Measurements from ENCODE around the gene OSBPL7.
A peak's percentile ranks its signal among the peaks of the same experiment; 100 is the strongest.

OSBPL7 gene

GRCh38 chr17:47853616-47854015, 32.0 kb upstream of the OSBPL7 start:
- no peaks in the 10 kb centered on the region for H3K9me3 ChIP-seq (ENCODE audit: control insufficient read depth, insufficient read depth, low read length)
- no peak overlapping the region for H3K9ac ChIP-seq (ENCODE audit: low read depth, low read length)
- no peaks in the 10 kb centered on the region for H3K36me3 ChIP-seq (ENCODE audit: insufficient read depth, low read length)
- peaks cover 42% of the 10 kb centered on the region for H3K4me1 ChIP-seq (ENCODE audit: insufficient read depth, low read length)

GRCh38 chr17:47852113-47852949, 30.7 kb upstream of the OSBPL7 start:
- H3K36me3 ChIP-seq (ENCODE audit: insufficient read depth, low read length) = no peaks in the 10 kb centered on the region
- H3K4me1 ChIP-seq (ENCODE audit: insufficient read depth, low read length) = peaks cover 39% of the 10 kb centered on the region
- peak overlapping the region; percentile 44; the same call in 1 of the 2 replicates for H3K9ac ChIP-seq (ENCODE audit: low read depth, low read length)
- no peaks in the 10 kb centered on the region for H3K9me3 ChIP-seq (ENCODE audit: control insufficient read depth, insufficient read depth, low read length)

GRCh38 chr17:47851764-47852112, 30.1 kb upstream of the OSBPL7 start:
- no peaks in the 10 kb centered on the region for H3K36me3 ChIP-seq (ENCODE audit: insufficient read depth, low read length)
- no peaks in the 10 kb centered on the region for H3K9me3 ChIP-seq (ENCODE audit: control insufficient read depth, insufficient read depth, low read length)
- H3K9ac ChIP-seq (ENCODE audit: low read depth, low read length) = peak overlapping the region; percentile 44; the same call in 1 of the 2 replicates

GRCh38 chr17:47850692-47851573, 29.3 kb upstream of the OSBPL7 start, which contains the start of gene SP6:
Gene SP6, minus strand, starts transcription at chr17:47851163. Its CDS starts 2,734 bp downstream, at chr17:47848429.
- no peaks in the 10 kb centered on the region for H3K9me3 ChIP-seq (ENCODE audit: control insufficient read depth, insufficient read depth, low read length)
- H3K36me3 ChIP-seq (ENCODE audit: insufficient read depth, low read length) = no peaks in the 10 kb centered on the region
- H3K4me1 ChIP-seq (ENCODE audit: insufficient read depth, low read length) = peaks cover 36% of the 10 kb centered on the region
- H3K9ac ChIP-seq (ENCODE audit: low read depth, low read length) = peak within 1 kb of the TSS; percentile 66

More at GRCh38 chr17:47851764-47852112, 30.1 kb upstream of the OSBPL7 start:
- H3K4me1 ChIP-seq (ENCODE audit: insufficient read depth, low read length) = peaks cover 38% of the 10 kb centered on the region

GRCh38 chr17:47850373-47850691, 28.7 kb upstream of the OSBPL7 start:
- H3K36me3 ChIP-seq (ENCODE audit: insufficient read depth, low read length) = no peaks in the 10 kb centered on the region
- H3K9ac ChIP-seq (ENCODE audit: low read depth, low read length) = peak overlapping the region; percentile 66
- peaks cover 37% of the 10 kb centered on the region for H3K4me1 ChIP-seq (ENCODE audit: insufficient read depth, low read length)

GRCh38 chr17:47848198-47848513, 26.6 kb upstream of the OSBPL7 start:
- no peaks in the 10 kb centered on the region for H3K9me3 ChIP-seq (ENCODE audit: control insufficient read depth, insufficient read depth, low read length)
- H3K4me1 ChIP-seq (ENCODE audit: insufficient read depth, low read length) = peaks cover 38% of the 10 kb centered on the region
- H3K36me3 ChIP-seq (ENCODE audit: insufficient read depth, low read length) = no peaks in the 10 kb centered on the region
- H3K9ac ChIP-seq (ENCODE audit: low read depth, low read length) = peak overlapping the region; percentile 64; the same call in 1 of the 2 replicates

More at GRCh38 chr17:47850373-47850691, 28.7 kb upstream of the OSBPL7 start:
- no peaks in the 10 kb centered on the region for H3K9me3 ChIP-seq (ENCODE audit: control insufficient read depth, insufficient read depth, low read length)

GRCh38 chr17:47847341-47848197, 26.0 kb upstream of the OSBPL7 start:
- H3K4me1 ChIP-seq (ENCODE audit: insufficient read depth, low read length) = peaks cover 35% of the 10 kb centered on the region
- H3K9ac ChIP-seq (ENCODE audit: low read depth, low read length) = peak overlapping the region; percentile 64
- H3K36me3 ChIP-seq (ENCODE audit: insufficient read depth, low read length) = no peaks in the 10 kb centered on the region
- no peaks in the 10 kb centered on the region for H3K9me3 ChIP-seq (ENCODE audit: control insufficient read depth, insufficient read depth, low read length)

- Histone ChIP-seq H3K9ac (ENCODE audit: low read depth, low read length) (peak overlapping the region; percentile 64), H3K4me1 (ENCODE audit: insufficient read depth, low read length) (peaks cover 29% of the 10 kb centered on the region), H3K36me3 (ENCODE audit: insufficient read depth, low read length) (no peaks in the 10 kb centered on the region), H3K9me3 (ENCODE audit: control insufficient read depth, insufficient read depth, low read length) (no peaks in the 10 kb centered on the region)
These were observed 25.2 kb upstream of the OSBPL7 start for GRCh38 chr17:47846716-47847340.

GRCh38 chr17:47845716-47846075, 24.1 kb upstream of the OSBPL7 start:
- H3K9me3 ChIP-seq (ENCODE audit: control insufficient read depth, insufficient read depth, low read length) = no peaks in the 10 kb centered on the region
- H3K4me1 ChIP-seq (ENCODE audit: insufficient read depth, low read length) = peaks cover 29% of the 10 kb centered on the region
- H3K36me3 ChIP-seq (ENCODE audit: insufficient read depth, low read length) = no peaks in the 10 kb centered on the region
- no peak overlapping the region for H3K9ac ChIP-seq (ENCODE audit: low read depth, low read length)

- H3K9me3 ChIP-seq (ENCODE audit: control insufficient read depth, insufficient read depth, low read length) = no peaks in the 10 kb centered on the region
- H3K4me1 ChIP-seq (ENCODE audit: insufficient read depth, low read length) = peaks cover 26% of the 10 kb centered on the region
- H3K36me3 ChIP-seq (ENCODE audit: insufficient read depth, low read length) = no peaks in the 10 kb centered on the region
- no peak overlapping the region for H3K9ac ChIP-seq (ENCODE audit: low read depth, low read length)
These were observed 23.5 kb upstream of the OSBPL7 start for GRCh38 chr17:47844814-47845715.

- Histone ChIP-seq H3K9me3 (ENCODE audit: control insufficient read depth, insufficient read depth, low read length) (no peaks in the 10 kb centered on the region), H3K9ac (ENCODE audit: low read depth, low read length) (no peak overlapping the region), H3K4me1 (ENCODE audit: insufficient read depth, low read length) (peaks cover 21% of the 10 kb centered on the region; the same call in 1 of the 2 replicates), H3K36me3 (ENCODE audit: insufficient read depth, low read length) (no peaks in the 10 kb centered on the region)
These were observed 22.6 kb upstream of the OSBPL7 start for GRCh38 chr17:47844227-47844626.

- H3K9me3 ChIP-seq (ENCODE audit: control insufficient read depth, insufficient read depth, low read length) = no peaks in the 10 kb centered on the region
- H3K36me3 ChIP-seq (ENCODE audit: insufficient read depth, low read length) = no peaks in the 10 kb centered on the region
- H3K4me1 ChIP-seq (ENCODE audit: insufficient read depth, low read length) = peaks cover 21% of the 10 kb centered on the region; the same call in 1 of the 2 replicates
- no peak overlapping the region for H3K9ac ChIP-seq (ENCODE audit: low read depth, low read length)
These were observed 21.8 kb upstream of the OSBPL7 start for GRCh38 chr17:47843391-47843730.

Measured in ES-I3 (cell line).